ENCODE data around the gene HOXB8. TPM values are rescaled to one million over a fixed set of nuclear protein-coding genes. Genes with fewer than 3 reads are reported as not detected.

Gene HOXB8
- total and polyA plus RNA-seq, 8 donors, result 0.32 to 1.6 (median 0.70) TPM

DNA sequence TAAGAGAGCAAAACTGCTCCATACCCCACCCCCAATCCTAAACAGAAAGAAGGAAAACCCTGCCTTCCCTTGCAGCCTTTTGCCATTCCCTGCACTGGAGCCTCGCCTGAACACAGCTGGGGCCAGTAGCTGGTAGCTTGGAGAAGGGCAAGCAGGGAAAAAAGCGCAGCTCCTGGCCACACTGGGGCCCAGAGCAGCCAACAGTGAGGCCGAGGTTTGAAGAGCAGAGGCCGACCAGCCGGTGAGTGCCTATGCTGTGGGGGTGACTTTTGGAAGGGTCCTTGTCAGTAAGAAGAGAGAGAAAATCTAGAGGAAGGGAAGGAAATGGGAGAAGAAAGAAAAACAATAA lies 14.3 kb upstream of the HOXB8 start:
- Histone ChIP-seq H3K9me3 (no peaks in the 10 kb centered on the region), H3K4me1 (peaks cover 14 to 27% of the 10 kb centered on the region in 2 donors), H3K36me3 (no peaks in the 10 kb centered on the region), H3K27ac (no peak overlapping the region), H3K27me3 (peaks cover 99 to 100% of the 10 kb centered on the region in 2 donors), H3K4me3 (no peak overlapping the region)
- intact Hi-C loops (cut with DNase I), result no loop called here
- TF ChIP-seq, protein P1, sequence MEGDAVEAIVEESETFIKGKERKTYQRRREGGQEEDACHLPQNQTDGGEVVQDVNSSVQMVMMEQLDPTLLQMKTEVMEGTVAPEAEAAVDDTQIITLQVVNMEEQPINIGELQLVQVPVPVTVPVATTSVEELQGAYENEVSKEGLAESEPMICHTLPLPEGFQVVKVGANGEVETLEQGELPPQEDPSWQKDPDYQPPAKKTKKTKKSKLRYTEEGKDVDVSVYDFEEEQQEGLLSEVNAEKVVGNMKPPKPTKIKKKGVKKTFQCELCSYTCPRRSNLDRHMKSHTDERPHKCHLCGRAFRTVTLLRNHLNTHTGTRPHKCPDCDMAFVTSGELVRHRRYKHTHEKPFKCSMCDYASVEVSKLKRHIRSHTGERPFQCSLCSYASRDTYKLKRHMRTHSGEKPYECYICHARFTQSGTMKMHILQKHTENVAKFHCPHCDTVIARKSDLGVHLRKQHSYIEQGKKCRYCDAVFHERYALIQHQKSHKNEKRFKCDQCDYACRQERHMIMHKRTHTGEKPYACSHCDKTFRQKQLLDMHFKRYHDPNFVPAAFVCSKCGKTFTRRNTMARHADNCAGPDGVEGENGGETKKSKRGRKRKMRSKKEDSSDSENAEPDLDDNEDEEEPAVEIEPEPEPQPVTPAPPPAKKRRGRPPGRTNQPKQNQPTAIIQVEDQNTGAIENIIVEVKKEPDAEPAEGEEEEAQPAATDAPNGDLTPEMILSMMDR (IDR thresholded peaks at IDR 0.05), result no peak
- ATAC-seq (no peak), DNase-seq (no peak)

DNA sequence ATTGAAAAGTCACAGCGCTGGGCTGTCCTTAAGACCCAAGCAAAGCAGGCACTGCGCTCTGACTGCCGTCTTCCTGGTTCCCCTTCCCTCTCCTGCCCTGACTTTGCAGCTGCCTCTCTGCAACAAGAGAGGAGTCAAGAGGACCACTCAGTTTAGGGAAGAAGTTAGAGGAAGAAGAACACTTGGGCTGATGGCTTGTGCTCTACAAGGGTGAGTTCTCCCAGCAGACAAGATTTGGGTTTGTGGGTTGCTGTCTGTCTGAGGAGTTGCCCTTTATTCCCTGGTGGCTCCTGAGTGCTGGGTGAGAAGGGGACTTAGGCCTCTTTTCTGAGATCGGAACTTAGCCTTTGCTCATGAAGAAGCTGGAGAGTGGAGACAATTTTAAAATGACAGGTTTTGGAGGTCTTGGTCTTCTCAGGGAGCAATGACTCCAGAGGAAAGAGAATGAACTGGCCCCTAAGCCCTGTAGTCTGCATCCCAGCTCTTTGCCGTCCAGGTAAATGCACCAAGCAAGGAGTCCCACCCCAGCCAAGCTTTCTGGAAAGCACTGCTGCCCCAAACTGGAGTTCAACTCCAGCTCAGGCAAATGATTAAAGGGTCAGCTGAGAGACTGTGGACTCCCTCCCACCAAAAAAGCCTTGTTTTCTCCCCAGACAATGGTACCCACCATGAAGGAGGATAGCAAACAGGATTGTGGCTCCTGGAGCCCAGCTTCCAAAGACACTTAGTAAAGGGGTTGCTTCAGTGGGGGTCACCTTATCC lies 13.7 kb upstream of the HOXB8 start:
- DNase-seq, result no peak
- TF ChIP-seq, protein P1 (IDR thresholded peaks at IDR 0.05), result no peak
- H3K36me3 ChIP-seq, result no peaks in the 10 kb centered on the region
- intact Hi-C loops (cut with DNase I), result no loop called here
- no peak for ATAC-seq
- H3K4me3 ChIP-seq, result no peak overlapping the region
- peaks cover 99 to 100% of the 10 kb centered on the region in 2 donors for H3K27me3 ChIP-seq
- H3K9me3 ChIP-seq, result no peaks in the 10 kb centered on the region
- H3K4me1 ChIP-seq, result peaks cover 14 to 27% of the 10 kb centered on the region in 2 donors
- H3K27ac ChIP-seq, result no peak overlapping the region

GRCh38 chr17:48627623-48628521 lies 12.8 kb upstream of the HOXB8 start:
- H3K9me3 ChIP-seq, result no peaks in the 10 kb centered on the region
- ATAC-seq (no peak), DNase-seq (no peak)
- no peaks in the 10 kb centered on the region for H3K36me3 ChIP-seq
- H3K4me3 ChIP-seq, result no peak overlapping the region
- TF ChIP-seq, protein P1 (IDR thresholded peaks at IDR 0.05), result no peak
- H3K4me1 ChIP-seq, result peaks cover 14 to 27% of the 10 kb centered on the region in 2 donors
- H3K27me3 ChIP-seq, result peaks cover 99 to 100% of the 10 kb centered on the region in 2 donors
- H3K27ac ChIP-seq, result no peak overlapping the region
- intact Hi-C loops (cut with DNase I), result no loop called here

- H3K4me3 ChIP-seq, result no peak overlapping the region
- H3K27ac ChIP-seq, result no peak overlapping the region
- no peak for ATAC-seq
- H3K27me3 ChIP-seq, result peaks cover 98 to 100% of the 10 kb centered on the region in 2 donors
- TF ChIP-seq, protein P1 (IDR thresholded peaks at IDR 0.05), result no peak
- no peak for DNase-seq
- intact Hi-C loops (cut with DNase I), result no loop called here
- H3K36me3 ChIP-seq, result no peaks in the 10 kb centered on the region
- H3K4me1 ChIP-seq, result peaks cover 14 to 27% of the 10 kb centered on the region in 2 donors
- no peaks in the 10 kb centered on the region for H3K9me3 ChIP-seq
Observed at GRCh38 chr17:48627118-48627597, 12.1 kb upstream of the HOXB8 start.

Measured in left lung (tissue), 10 donors.